ENCODE data around the gene SPINK4. TPM values are rescaled to one million over a fixed set of nuclear protein-coding genes. Genes with fewer than 3 reads are reported as not detected.

The SPINK4 gene, protein sequence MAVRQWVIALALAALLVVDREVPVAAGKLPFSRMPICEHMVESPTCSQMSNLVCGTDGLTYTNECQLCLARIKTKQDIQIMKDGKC
- not detected in 2 replicates for polyA plus RNA-seq
- not detected in 2 replicates for polyA minus RNA-seq

DNA sequence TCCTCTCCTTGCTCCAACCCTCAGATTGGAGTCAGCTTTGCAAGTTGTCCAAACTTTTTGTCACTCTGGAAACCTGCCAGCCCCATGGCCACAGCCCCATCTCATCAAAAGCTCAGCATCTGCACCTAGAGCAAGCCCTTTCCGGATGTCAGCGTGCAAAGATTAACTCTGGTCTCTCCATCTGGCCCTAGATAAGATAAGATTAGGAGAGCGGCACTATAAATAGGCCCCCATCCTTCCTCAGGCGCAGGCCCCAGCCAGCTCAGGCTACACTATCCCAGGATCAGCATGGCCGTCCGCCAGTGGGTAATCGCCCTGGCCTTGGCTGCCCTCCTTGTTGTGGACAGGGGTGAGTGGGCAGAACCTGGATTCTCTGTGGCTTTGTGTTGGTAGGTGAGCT is at the start of gene SPINK4:
SPINK4 (plus strand) TSS at position 247 of the 400 bp plus-strand sequence; CDS start at position 289, 42 bp downstream.
- Histone ChIP-seq H3K27me3 (ENCODE audit: insufficient read depth, low read depth, low read length) (no peaks in the 10 kb centered on the region), H4K20me1 (ENCODE audit: insufficient read depth) (no peaks in the 10 kb centered on the region), H3K36me3 (ENCODE audit: insufficient read depth, low read length) (no peaks in the 10 kb centered on the region), H3K79me2 (replicated peaks; ENCODE audit: insufficient read depth, low read length) (no peaks in the 10 kb centered on the region), H3K9me3 (ENCODE audit: low read length) (no peaks in the 10 kb centered on the region), H3K4me2 (ENCODE audit: low read length) (no peak within 1 kb of the TSS), H2AFZ (ENCODE audit: low read depth, low read length) (no peak within 1 kb of the TSS), H3K9ac (ENCODE audit: low read length) (no peak within 1 kb of the TSS), H3K9me2 (ENCODE audit: insufficient read depth, low read length) (no peaks in the 10 kb centered on the region), H3F3A (ENCODE audit: insufficient read depth, low read length, poor library complexity, severe bottlenecking) (no peaks in the 10 kb centered on the region), H3K4me3 (ENCODE audit: low read length) (no peak within 1 kb of the TSS), H3K27ac (ENCODE audit: low read length) (no peak within 1 kb of the TSS)
- TF ChIP-seq POLR2AphosphoS5 (IDR thresholded peaks at IDR 0.05) (no peak), EZH2 (IDR thresholded peaks at IDR 0.05; ENCODE audit: borderline replicate concordance, insufficient read depth, low read length, poor library complexity, severe bottlenecking) (no peak), CTCF (IDR thresholded peaks at IDR 0.05; ENCODE audit: poor library complexity, severe bottlenecking) (no peak), EP300 (conservative IDR thresholded peaks at IDR 0.05; ENCODE audit: poor library complexity, severe bottlenecking) (no peak), RAD21 (conservative IDR thresholded peaks at IDR 0.05) (no peak), TAF1 (IDR thresholded peaks at IDR 0.05; ENCODE audit: low read depth) (no peak), SMC3 (conservative IDR thresholded peaks at IDR 0.05; ENCODE audit: poor library complexity) (no peak), MXI1 (conservative IDR thresholded peaks at IDR 0.05; ENCODE audit: poor library complexity, severe bottlenecking) (no peak)
- TF ChIP-seq, protein P1, sequence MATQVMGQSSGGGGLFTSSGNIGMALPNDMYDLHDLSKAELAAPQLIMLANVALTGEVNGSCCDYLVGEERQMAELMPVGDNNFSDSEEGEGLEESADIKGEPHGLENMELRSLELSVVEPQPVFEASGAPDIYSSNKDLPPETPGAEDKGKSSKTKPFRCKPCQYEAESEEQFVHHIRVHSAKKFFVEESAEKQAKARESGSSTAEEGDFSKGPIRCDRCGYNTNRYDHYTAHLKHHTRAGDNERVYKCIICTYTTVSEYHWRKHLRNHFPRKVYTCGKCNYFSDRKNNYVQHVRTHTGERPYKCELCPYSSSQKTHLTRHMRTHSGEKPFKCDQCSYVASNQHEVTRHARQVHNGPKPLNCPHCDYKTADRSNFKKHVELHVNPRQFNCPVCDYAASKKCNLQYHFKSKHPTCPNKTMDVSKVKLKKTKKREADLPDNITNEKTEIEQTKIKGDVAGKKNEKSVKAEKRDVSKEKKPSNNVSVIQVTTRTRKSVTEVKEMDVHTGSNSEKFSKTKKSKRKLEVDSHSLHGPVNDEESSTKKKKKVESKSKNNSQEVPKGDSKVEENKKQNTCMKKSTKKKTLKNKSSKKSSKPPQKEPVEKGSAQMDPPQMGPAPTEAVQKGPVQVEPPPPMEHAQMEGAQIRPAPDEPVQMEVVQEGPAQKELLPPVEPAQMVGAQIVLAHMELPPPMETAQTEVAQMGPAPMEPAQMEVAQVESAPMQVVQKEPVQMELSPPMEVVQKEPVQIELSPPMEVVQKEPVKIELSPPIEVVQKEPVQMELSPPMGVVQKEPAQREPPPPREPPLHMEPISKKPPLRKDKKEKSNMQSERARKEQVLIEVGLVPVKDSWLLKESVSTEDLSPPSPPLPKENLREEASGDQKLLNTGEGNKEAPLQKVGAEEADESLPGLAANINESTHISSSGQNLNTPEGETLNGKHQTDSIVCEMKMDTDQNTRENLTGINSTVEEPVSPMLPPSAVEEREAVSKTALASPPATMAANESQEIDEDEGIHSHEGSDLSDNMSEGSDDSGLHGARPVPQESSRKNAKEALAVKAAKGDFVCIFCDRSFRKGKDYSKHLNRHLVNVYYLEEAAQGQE (IDR thresholded peaks at IDR 0.05; ENCODE audit: borderline replicate concordance): no peak

GRCh38 chr9:33192493-33193255 is 47.3 kb upstream of the SPINK4 start:
- H3F3A ChIP-seq (ENCODE audit: insufficient read depth, low read length, poor library complexity, severe bottlenecking): no peaks in the 10 kb centered on the region
- H3K79me2 ChIP-seq (replicated peaks; ENCODE audit: insufficient read depth, low read length): no peaks in the 10 kb centered on the region
- H3K9me3 ChIP-seq (ENCODE audit: low read length): no peaks in the 10 kb centered on the region
- H3K9me2 ChIP-seq (ENCODE audit: insufficient read depth, low read length): no peaks in the 10 kb centered on the region
- no peaks in the 10 kb centered on the region for H3K27me3 ChIP-seq (ENCODE audit: insufficient read depth, low read depth, low read length)
- H3K4me3 ChIP-seq (ENCODE audit: low read length): no peak overlapping the region
- H3K36me3 ChIP-seq (ENCODE audit: insufficient read depth, low read length): no peaks in the 10 kb centered on the region
- H4K20me1 ChIP-seq (ENCODE audit: insufficient read depth): no peaks in the 10 kb centered on the region
- no peak overlapping the region for H3K4me2 ChIP-seq (ENCODE audit: low read length)
- TF ChIP-seq EZH2 (IDR thresholded peaks at IDR 0.05; ENCODE audit: borderline replicate concordance, insufficient read depth, low read length, poor library complexity, severe bottlenecking) (no peak), CTCF (IDR thresholded peaks at IDR 0.05; ENCODE audit: poor library complexity, severe bottlenecking) (no peak), TAF1 (IDR thresholded peaks at IDR 0.05; ENCODE audit: low read depth) (no peak), SMC3 (conservative IDR thresholded peaks at IDR 0.05; ENCODE audit: poor library complexity) (no peak), EP300 (conservative IDR thresholded peaks at IDR 0.05; ENCODE audit: poor library complexity, severe bottlenecking) (no peak), POLR2AphosphoS5 (IDR thresholded peaks at IDR 0.05) (no peak), MXI1 (conservative IDR thresholded peaks at IDR 0.05; ENCODE audit: poor library complexity, severe bottlenecking) (no peak), RAD21 (conservative IDR thresholded peaks at IDR 0.05) (no peak)
- TF ChIP-seq, protein P1 (IDR thresholded peaks at IDR 0.05; ENCODE audit: borderline replicate concordance): no peak
- H2AFZ ChIP-seq (ENCODE audit: low read depth, low read length): no peak overlapping the region
- H3K27ac ChIP-seq (ENCODE audit: low read length): no peak overlapping the region
- H3K9ac ChIP-seq (ENCODE audit: low read length): no peak overlapping the region

Measured in neural cell (in vitro differentiated cells).